PC-3 (cell line): ENCODE data around the gene DLG2. TPM values are rescaled to one million over a fixed set of nuclear protein-coding genes. Genes with fewer than 3 reads are reported as not detected.

Experiments used
- ATAC-seq: fragments of 200-7000 bp; cut with Tn5 transposase; 2 replicates; pipeline ENCODE4 v1.9.1; 2020; ENCODE audit warnings: mild to moderate bottlenecking, moderate library complexity
- BruUV-seq: library from RNA; stranded (reverse); fragments of 400-500 nt; replicated peaks from 2 replicates; lab custom pipeline; 2021; lab: Mats Ljungman, UMichigan
- CTCF ChIA-PET: fragments of 300-600 bp; sonication (Branson Sonifier 250); formaldehyde crosslinking; loops from one replicate; lab custom pipeline; 2022; ENCODE audit warnings: antibody characterized with exemption; lab: Charles Lee
- POLR2A ChIA-PET: fragments of 300-600 bp; sonication (Branson Sonifier 250); formaldehyde crosslinking; loops from one replicate; lab custom pipeline; 2022; ENCODE audit warnings: antibody characterized with exemption; ENCODE audit not compliant: unreplicated experiment; lab: Charles Lee
- DNase-seq: peaks from one replicate; pipeline ENCODE4 v3.0.0-alpha.2; 2015
- H2AFZ ChIP-seq: fragments of 300-600 bp; sonication (generic); 2 replicates; pipeline ENCODE4 v1.6.0; 2016; ENCODE audit warnings: antibody characterized with exemption, low read length
- H3F3A ChIP-seq: fragments of 300-600 bp; sonication (generic); one replicate; pipeline ENCODE4 v1.6.0; 2017; ENCODE audit warnings: antibody characterized with exemption, low read length, control low read depth, mild to moderate bottlenecking; ENCODE audit not compliant: unreplicated experiment
- H3K27ac ChIP-seq: fragments of 300-600 bp; sonication (generic); 2 replicates; pipeline ENCODE4 v1.5.1; 2016; ENCODE audit warnings: mild to moderate bottlenecking, low read length
- H3K27me3 ChIP-seq: fragments of 300-600 bp; sonication (generic); 2 replicates; pipeline ENCODE4 v1.6.1; 2016; ENCODE audit warnings: low read length, mixed read lengths
- H3K36me3 ChIP-seq: fragments of 300-600 bp; sonication (generic); 2 replicates; pipeline ENCODE4 v1.6.1; 2016; ENCODE audit warnings: low read depth, mixed run types, low read length, mixed read lengths
- H3K4me1 ChIP-seq: fragments of 300-600 bp; sonication (generic); 2 replicates; pipeline ENCODE4 v1.5.1; 2016; ENCODE audit warnings: low read length; ENCODE audit not compliant: insufficient read depth
- H3K4me2 ChIP-seq: fragments of 300-600 bp; sonication (generic); 2 replicates; pipeline ENCODE4 v1.6.0; 2016; ENCODE audit warnings: low read length
- H3K4me3 ChIP-seq: fragments of 300-600 bp; sonication (generic); 2 replicates; pipeline ENCODE4 v1.5.1; 2016; ENCODE audit warnings: mild to moderate bottlenecking, low read length, mixed read lengths
- H3K79me2 ChIP-seq: fragments of 300-600 bp; sonication (generic); 2 replicates; pipeline ENCODE4 v1.6.1; 2017; ENCODE audit warnings: low read length, mixed read lengths
- H3K9ac ChIP-seq: fragments of 300-600 bp; sonication (generic); 2 replicates; pipeline ENCODE4 v1.6.0; 2016; ENCODE audit warnings: mild to moderate bottlenecking, low read length
- H3K9me2 ChIP-seq: fragments of 300-600 bp; sonication (generic); replicated peaks from 2 replicates; pipeline ENCODE4 v1.6.1; 2016; ENCODE audit warnings: mixed run types, low read length, mixed read lengths
- H3K9me3 ChIP-seq: fragments of 300-600 bp; sonication (generic); 2 replicates; pipeline ENCODE4 v1.6.1; 2016; ENCODE audit warnings: low read length, mixed read lengths
- H4K20me1 ChIP-seq: fragments of 300-600 bp; sonication (generic); 2 replicates; pipeline ENCODE4 v1.6.1; 2016; ENCODE audit warnings: low read length, mixed read lengths
- EZH2 ChIP-seq: fragments of 300-600 bp; sonication (generic); IDR thresholded peaks from one replicate; pipeline ENCODE4 v1.6.1; 2017; ENCODE audit warnings: antibody characterized with exemption, mild to moderate bottlenecking, low read length; ENCODE audit not compliant: unreplicated experiment
- EZH2phosphoT487 ChIP-seq: fragments of 300-600 bp; sonication (generic); IDR thresholded peaks from 2 replicates; pipeline ENCODE4 v1.6.1; 2018; ENCODE audit warnings: mild to moderate bottlenecking, antibody characterized with exemption, low read length, borderline replicate concordance
- intact Hi-C: fragments of 100-400 bp; cut with micrococcal nuclease; formaldehyde crosslinking; loops from 2 replicates; pipeline ENCODE4 v1.9.0; 2023
- total RNA-seq: library from RNA; depleted of rRNA; stranded (reverse); fragments of >200 nt; gene quantifications from 2 replicates; pipeline ENCODE4 v1.2.3, GENCODE V29; 2014
- TF ChIP-seq, protein P1 (sequence below): fragments of 300-600 bp; sonication (generic); conservative IDR thresholded peaks from 2 replicates; pipeline ENCODE4 v1.5.1; 2017; ENCODE audit warnings: antibody characterized with exemption, low read depth, mild to moderate bottlenecking, low read length

The DLG2 gene
- total RNA-seq, 1 experiment from 2014 or later: 0.58 TPM

DNA sequence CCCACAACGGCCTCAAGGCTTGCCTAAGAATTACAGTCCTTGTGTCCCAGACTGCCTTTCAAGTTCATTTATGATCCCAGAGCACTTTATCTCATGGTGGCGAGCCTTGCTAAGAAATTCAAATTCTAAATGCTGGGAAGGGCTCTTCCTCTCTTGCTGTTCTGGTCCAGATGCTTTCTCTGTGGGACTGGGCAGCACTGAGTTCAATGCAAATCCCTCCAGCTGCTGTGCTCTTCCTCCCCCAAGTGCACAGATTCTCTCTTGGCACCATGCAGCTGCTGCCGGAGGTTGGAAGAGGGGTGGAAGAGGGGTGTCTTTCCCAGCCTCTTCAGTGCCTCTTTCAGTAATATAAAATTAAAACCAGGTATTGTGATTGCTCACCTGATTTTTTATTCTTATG is 828.0 kb downstream of the DLG2 start:
- Histone ChIP-seq H2AFZ (no peak overlapping the region), H3K9me3 (no peaks in the 10 kb centered on the region), H3K4me2 (no peak overlapping the region), H3K79me2 (no peaks in the 10 kb centered on the region), H3K27ac (no peak overlapping the region), H4K20me1 (no peaks in the 10 kb centered on the region), H3K27me3 (0 out of 2 replicates have a peak, but pooled peaks cover 6% of the 10 kb centered on the region), H3K36me3 (no peaks in the 10 kb centered on the region), H3K9me2 (no peaks in the 10 kb centered on the region), H3K9ac (no peak overlapping the region), H3F3A (no peaks in the 10 kb centered on the region), H3K4me3 (no peak overlapping the region), H3K4me1 (peaks cover 8% of the 10 kb centered on the region)
- CTCF ChIA-PET: no interaction called here
- ATAC-seq (no peak), DNase-seq (no peak)
- TF ChIP-seq EZH2phosphoT487: no peak
- TF ChIP-seq, protein P1, sequence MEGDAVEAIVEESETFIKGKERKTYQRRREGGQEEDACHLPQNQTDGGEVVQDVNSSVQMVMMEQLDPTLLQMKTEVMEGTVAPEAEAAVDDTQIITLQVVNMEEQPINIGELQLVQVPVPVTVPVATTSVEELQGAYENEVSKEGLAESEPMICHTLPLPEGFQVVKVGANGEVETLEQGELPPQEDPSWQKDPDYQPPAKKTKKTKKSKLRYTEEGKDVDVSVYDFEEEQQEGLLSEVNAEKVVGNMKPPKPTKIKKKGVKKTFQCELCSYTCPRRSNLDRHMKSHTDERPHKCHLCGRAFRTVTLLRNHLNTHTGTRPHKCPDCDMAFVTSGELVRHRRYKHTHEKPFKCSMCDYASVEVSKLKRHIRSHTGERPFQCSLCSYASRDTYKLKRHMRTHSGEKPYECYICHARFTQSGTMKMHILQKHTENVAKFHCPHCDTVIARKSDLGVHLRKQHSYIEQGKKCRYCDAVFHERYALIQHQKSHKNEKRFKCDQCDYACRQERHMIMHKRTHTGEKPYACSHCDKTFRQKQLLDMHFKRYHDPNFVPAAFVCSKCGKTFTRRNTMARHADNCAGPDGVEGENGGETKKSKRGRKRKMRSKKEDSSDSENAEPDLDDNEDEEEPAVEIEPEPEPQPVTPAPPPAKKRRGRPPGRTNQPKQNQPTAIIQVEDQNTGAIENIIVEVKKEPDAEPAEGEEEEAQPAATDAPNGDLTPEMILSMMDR: no peak
- POLR2A ChIA-PET: no interaction called here
- BruUV-seq: no TSS peak
- intact Hi-C loops: no loop called here

DNA sequence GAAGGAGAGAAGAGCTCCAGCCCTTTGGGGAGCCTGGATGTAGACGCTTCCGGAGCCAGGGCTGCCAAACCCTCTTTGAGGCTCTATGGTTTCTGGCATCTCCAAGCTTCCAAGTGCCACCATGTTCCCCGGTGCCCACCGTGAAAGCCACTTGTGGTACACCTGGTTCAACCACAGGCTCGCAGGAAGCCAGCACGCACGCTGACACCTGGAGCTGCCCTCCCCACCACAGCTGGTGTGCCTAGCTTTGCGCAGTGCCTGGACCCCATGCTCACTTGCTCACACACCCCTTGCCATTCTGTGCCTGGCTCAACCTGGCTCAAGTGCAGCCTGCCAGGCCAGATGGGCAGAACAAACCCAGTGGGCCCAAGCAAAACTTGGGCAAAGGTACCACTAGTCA is 831.4 kb downstream of the DLG2 start:
- ATAC-seq (no peak), DNase-seq (no peak)
- Histone ChIP-seq H3K79me2 (no peaks in the 10 kb centered on the region), H3K4me1 (no peaks in the 10 kb centered on the region), H3K9me3 (no peaks in the 10 kb centered on the region), H3K4me2 (no peak overlapping the region), H3K36me3 (no peaks in the 10 kb centered on the region), H3F3A (no peaks in the 10 kb centered on the region), H2AFZ (no peak overlapping the region), H3K9ac (no peak overlapping the region), H3K9me2 (no peaks in the 10 kb centered on the region), H4K20me1 (no peaks in the 10 kb centered on the region), H3K4me3 (no peak overlapping the region), H3K27ac (no peak overlapping the region), H3K27me3 (0 out of 2 replicates have a peak, but pooled peaks cover 6% of the 10 kb centered on the region)
- no TSS peak for BruUV-seq
- POLR2A ChIA-PET: no interaction called here
- CTCF ChIA-PET: no interaction called here
- TF ChIP-seq EZH2phosphoT487 (no peak), EZH2 (no peak)
- TF ChIP-seq, protein P1: no peak
- intact Hi-C loops: no loop called here

DNA sequence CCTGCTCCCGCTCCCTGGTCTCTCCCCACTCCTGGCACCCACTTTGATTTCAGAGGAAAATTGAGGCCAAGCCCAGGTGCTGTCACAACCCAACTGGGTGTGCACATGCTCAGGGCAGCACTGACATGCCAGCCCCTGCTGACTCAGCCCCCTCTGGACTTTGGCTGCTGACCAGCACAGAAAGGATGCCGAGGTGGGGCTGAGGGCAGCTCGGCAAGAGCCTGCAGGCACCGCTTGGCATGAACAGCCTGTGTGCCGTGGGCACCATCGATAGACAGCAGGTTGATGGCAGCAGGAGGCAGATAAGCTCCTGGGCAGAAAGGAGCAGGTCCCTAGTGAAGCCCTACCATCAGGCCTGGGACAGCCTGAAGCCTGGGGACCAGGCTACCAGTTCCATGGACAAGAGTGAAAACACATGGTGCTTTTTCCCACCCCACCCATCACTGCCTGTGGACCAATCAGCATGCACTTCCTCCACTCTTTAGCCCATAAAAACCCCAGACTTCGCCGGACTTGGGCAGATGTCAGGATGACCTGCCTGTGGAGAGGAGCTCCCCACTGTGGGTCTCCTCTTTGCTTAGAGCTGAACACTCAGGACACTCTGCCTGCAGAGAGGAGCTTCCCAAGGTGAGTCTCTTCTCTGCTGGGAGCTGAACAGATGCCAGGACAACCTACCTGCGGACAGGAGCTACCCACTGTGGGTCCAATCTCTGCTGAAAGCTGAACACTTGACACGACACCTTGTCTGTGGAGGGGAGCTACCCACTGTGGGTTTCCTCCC is 832.3 kb downstream of the DLG2 start:
- CTCF ChIA-PET: no interaction called here

More for the DNA sequence above, 832.3 kb downstream of the DLG2 start:
- no peak overlapping the region for H3K4me2 ChIP-seq
- intact Hi-C loops: no loop called here
- H3K9me2 ChIP-seq: no peaks in the 10 kb centered on the region
- H3K27me3 ChIP-seq: 0 out of 2 replicates have a peak, but pooled peaks cover 6% of the 10 kb centered on the region
- no peak overlapping the region for H2AFZ ChIP-seq
- ATAC-seq: no peak
- TF ChIP-seq, protein P1: no peak
- no peak for TF ChIP-seq EZH2
- no peak for TF ChIP-seq EZH2phosphoT487
- H4K20me1 ChIP-seq: no peaks in the 10 kb centered on the region
- no peak for DNase-seq
- no peak overlapping the region for H3K27ac ChIP-seq
- H3K79me2 ChIP-seq: no peaks in the 10 kb centered on the region
- no peaks in the 10 kb centered on the region for H3F3A ChIP-seq
- no peaks in the 10 kb centered on the region for H3K4me1 ChIP-seq
- POLR2A ChIA-PET: no interaction called here
- no TSS peak for BruUV-seq
- H3K9me3 ChIP-seq: no peaks in the 10 kb centered on the region
- no peak overlapping the region for H3K4me3 ChIP-seq
- H3K36me3 ChIP-seq: no peaks in the 10 kb centered on the region
- no peak overlapping the region for H3K9ac ChIP-seq
